CD4-positive, alpha-beta T cell (primary cell): ENCODE data around the gene OPN3. TPM values are rescaled to one million over a fixed set of nuclear protein-coding genes. Genes with fewer than 3 reads are reported as not detected.

Source experiments
- ATAC-seq: fragments of 200-7000 bp; cut with Tn5 transposase; one replicate; pipeline ENCODE4 v1.10.0; 2022; ENCODE audit warnings: mild to moderate bottlenecking; ENCODE audit not compliant: poor library complexity
- CTCF ChIA-PET: fragments of 350-600 bp; sonication (Branson Sonifier 250); formaldehyde crosslinking; loops from one replicate; lab custom pipeline; 2021; ENCODE audit warnings: antibody characterized with exemption, inconsistent platforms; lab: Charles Lee
- POLR2A ChIA-PET: fragments of 350-600 bp; sonication (Branson Sonifier 250); formaldehyde crosslinking; loops from one replicate; lab custom pipeline; 2021; ENCODE audit warnings: antibody characterized with exemption, inconsistent platforms; lab: Charles Lee
- DNase-seq, 14 experiments: peaks; one replicate each; pipeline ENCODE4 v3.0.0-alpha.2; 2013 to 2020; ENCODE audit warnings: mixed read lengths in 2 of 14
- H3K27ac ChIP-seq, 2 donors: one replicate each; pipeline versions ENCODE4 v1.5.1 to v1.7.0; 2013; ENCODE audit warnings: low read length in 2 of 2, low read depth in 1 of 2, mild to moderate bottlenecking in 1 of 2
- H3K27me3 ChIP-seq, 2 experiments: 1 replicate in 1 of 2; 2 replicates in 1 of 2; pipeline versions ENCODE4 v1.6.1 to v1.7.0; 2013; ENCODE audit warnings: low read length in 2 of 2, control low read depth in 1 of 2, mild to moderate bottlenecking in 1 of 2, moderate library complexity in 1 of 2; ENCODE audit not compliant: insufficient read depth in 2 of 2, control insufficient read depth in 1 of 2
- H3K36me3 ChIP-seq: one replicate; pipeline ENCODE4 v1.6.1; 2013; ENCODE audit warnings: low read length, control low read depth; ENCODE audit not compliant: insufficient read depth
- H3K4me1 ChIP-seq: one replicate; pipeline ENCODE4 v1.6.1; 2013; ENCODE audit warnings: low read length, control low read depth; ENCODE audit not compliant: insufficient read depth
- H3K4me3 ChIP-seq: one replicate; pipeline ENCODE4 v1.5.1; 2013; ENCODE audit warnings: mild to moderate bottlenecking, low read length, moderate library complexity
- H3K9me3 ChIP-seq, 2 experiments: 1 replicate in 1 of 2; 2 replicates in 1 of 2; pipeline versions ENCODE4 v1.6.1 to v1.7.0; 2013; ENCODE audit warnings: low read length in 2 of 2, mild to moderate bottlenecking in 2 of 2, control low read depth in 1 of 2, moderate library complexity in 1 of 2; ENCODE audit not compliant: control insufficient read depth in 1 of 2, insufficient read depth in 1 of 2
- H3K27ac Mint-ChIP-seq: one replicate; pipeline ENCODE4 v1.8.0; 2020; ENCODE audit warnings: mixed read lengths
- H3K27me3 Mint-ChIP-seq: one replicate; pipeline ENCODE4 v1.8.0; 2021; ENCODE audit warnings: mixed read lengths
- H3K36me3 Mint-ChIP-seq: one replicate; pipeline ENCODE4 v1.8.0; 2021; ENCODE audit warnings: low read depth, mixed read lengths
- H3K4me1 Mint-ChIP-seq: one replicate; pipeline ENCODE4 v1.8.0; 2021; ENCODE audit warnings: low read depth, mixed read lengths
- H3K4me3 Mint-ChIP-seq: one replicate; pipeline ENCODE4 v1.8.0; 2020; ENCODE audit warnings: mild to moderate bottlenecking, mixed read lengths
- H3K9me3 Mint-ChIP-seq: one replicate; pipeline ENCODE4 v1.8.0; 2020; ENCODE audit warnings: mixed read lengths
- CTCF ChIP-seq: fragments of 200-600 bp; IDR thresholded peaks from one replicate; pipeline ENCODE4 v1.8.0; 2022; ENCODE audit warnings: antibody characterized with exemption, mild to moderate bottlenecking
- intact Hi-C, 2 experiments: fragments of 100-400 bp; cut with DNase I in 1 of 2; cut with micrococcal nuclease in 1 of 2; formaldehyde crosslinking; loops; one replicate each; pipeline versions ENCODE4 v1.15.1 to v1.9.0; 2023 to 2025; cut with DNase I, micrococcal nuclease
- total RNA-seq, 174 experiments: library from RNA in 2 of 174; stranded (reverse) in 2 of 174; gene quantifications; one replicate each; pipeline ENCODE4 v1.2.3 and lab custom pipeline; 2021 to 2026

The OPN3 gene
- total RNA-seq, 2 experiments from 2014 or later, result 1.9 to 2.3 TPM

- Histone ChIP-seq H3K4me1 (peaks cover 17% of the 10 kb centered on the region), H3K9me3 (no peaks in the 10 kb centered on the region), H3K27ac (no peak overlapping the region), H3K36me3 (peaks cover 5% of the 10 kb centered on the region), H3K4me3 (no peak overlapping the region), H3K27me3 (no peaks in the 10 kb centered on the region)
- CTCF ChIA-PET, result interaction anchor here (2.1 kb wide), 1 partner anchor 10 kb away, joined by 9 read pairs; no protein-coding TSS in a partner anchor
- intact Hi-C loops, result loop anchor here in 1 of 2 experiments (5.0 kb wide), 1 partner anchor 1615 kb away; no protein-coding TSS in a partner anchor
- no peak for TF ChIP-seq CTCF
- Mint-ChIP-seq H3K27ac (peak overlapping the region; percentile 31), H3K27me3 (no peaks in the 10 kb centered on the region), H3K4me3 (peak overlapping the region; percentile 84), H3K36me3 (peaks cover 18% of the 10 kb centered on the region), H3K9me3 (peaks cover 2% of the 10 kb centered on the region), H3K4me1 (peaks cover 45% of the 10 kb centered on the region)
- peak in 1 of 14 experiments; percentile 18 for DNase-seq
- ATAC-seq, result no peak
- POLR2A ChIA-PET, result interaction anchor here (0.6 to 2.6 kb wide), 2 partner anchors 10 to 1618 kb away, joined by 3 to 10 read pairs; partner anchors contain the start of gene CEP170
Observed at GRCh38 chr1:241637604-241638003, 2.6 kb downstream of the OPN3 start.

GRCh38 chr1:241637046-241637590 lies 3.1 kb downstream of the OPN3 start:
- no peak for ATAC-seq
- H3K27ac Mint-ChIP-seq, result peak overlapping the region; percentile 31

GRCh38 chr1:241636291-241636690 lies 3.9 kb downstream of the OPN3 start:
- Histone ChIP-seq H3K27me3 (no peaks in the 10 kb centered on the region), H3K4me3 (no peak overlapping the region), H3K27ac (no peak overlapping the region), H3K9me3 (no peaks in the 10 kb centered on the region), H3K4me1 (peaks cover 17% of the 10 kb centered on the region), H3K36me3 (peaks cover 5% of the 10 kb centered on the region)
- no peak for DNase-seq
- no peak overlapping the region for H3K27ac Mint-ChIP-seq
- H3K36me3 Mint-ChIP-seq, result peaks cover 18% of the 10 kb centered on the region
- no peak for TF ChIP-seq CTCF
- no peak overlapping the region for H3K4me3 Mint-ChIP-seq
- POLR2A ChIA-PET, result interaction anchor here (0.6 kb wide), 1 partner anchor 1915 kb away, joined by 3 read pairs; no protein-coding TSS in a partner anchor
- peaks cover 55% of the 10 kb centered on the region for H3K4me1 Mint-ChIP-seq
- H3K27me3 Mint-ChIP-seq, result no peaks in the 10 kb centered on the region
- CTCF ChIA-PET, result interaction anchor here (1.2 kb wide), 1 partner anchor 9 kb away, joined by 3 read pairs; no protein-coding TSS in a partner anchor
- intact Hi-C loops, result loop anchor here in 1 of 2 experiments (5.0 kb wide), 1 partner anchor 1616 kb away; no protein-coding TSS in a partner anchor
- H3K9me3 Mint-ChIP-seq, result no peaks in the 10 kb centered on the region
- no peak for ATAC-seq

More at GRCh38 chr1:241637046-241637590, 3.1 kb downstream of the OPN3 start:
- no peak for TF ChIP-seq CTCF
- intact Hi-C loops, result loop anchor here in 1 of 2 experiments (5.0 kb wide), 1 partner anchor 1615 kb away; no protein-coding TSS in a partner anchor
- Histone ChIP-seq H3K27ac (no peak overlapping the region), H3K9me3 (no peaks in the 10 kb centered on the region), H3K27me3 (no peaks in the 10 kb centered on the region), H3K4me3 (no peak overlapping the region), H3K36me3 (peaks cover 5% of the 10 kb centered on the region), H3K4me1 (peaks cover 17% of the 10 kb centered on the region)
- no peaks in the 10 kb centered on the region for H3K9me3 Mint-ChIP-seq
- POLR2A ChIA-PET, result interaction anchor here (2.6 kb wide), 1 partner anchor 9 kb away, joined by 10 read pairs; no protein-coding TSS in a partner anchor
- no peaks in the 10 kb centered on the region for H3K27me3 Mint-ChIP-seq
- peak overlapping the region; percentile 84 for H3K4me3 Mint-ChIP-seq
- CTCF ChIA-PET, result no interaction called here
- H3K4me1 Mint-ChIP-seq, result peaks cover 47% of the 10 kb centered on the region
- DNase-seq, result no peak
- peaks cover 18% of the 10 kb centered on the region for H3K36me3 Mint-ChIP-seq
